HEK293T (cell line): ENCODE data around the gene TMEM187.
A peak's percentile ranks its signal among the peaks of the same experiment; 100 is the strongest.

ENCODE experiments used
- CTCF ChIA-PET: fragments of 350-600 bp; formaldehyde crosslinking; extraction: SDS; loops from one replicate; lab custom pipeline; 2021; ENCODE audit warnings: antibody characterized with exemption, inconsistent platforms; lab: Yijun Ruan, JAX
- POLR2A ChIA-PET: fragments of 350-600 bp; formaldehyde crosslinking; extraction: SDS; loops from one replicate; lab custom pipeline; 2020; ENCODE audit warnings: antibody characterized with exemption, inconsistent platforms; lab: Yijun Ruan, JAX
- DNase-seq: peaks from one replicate; pipeline ENCODE4 v3.0.0; 2012; ENCODE audit warnings: mixed read lengths; ENCODE audit errors: extremely low spot score
- ARNT ChIP-seq: fragments of 450-650 bp; IDR thresholded peaks from 2 replicates; pipeline ENCODE4 v1.6.1; 2017; ENCODE audit warnings: mild to moderate bottlenecking
- BHLHE40 ChIP-seq: fragments of 450-650 bp; IDR thresholded peaks from 2 replicates; pipeline ENCODE4 v1.6.1; 2016; ENCODE audit warnings: mild to moderate bottlenecking, moderate library complexity, borderline replicate concordance
- CTBP1 ChIP-seq: fragments of 450-650 bp; IDR thresholded peaks from 2 replicates; pipeline ENCODE4 v1.6.1; 2016; ENCODE audit warnings: borderline replicate concordance
- ELF4 ChIP-seq: fragments of 450-650 bp; IDR thresholded peaks from 2 replicates; pipeline ENCODE4 v1.6.1; 2017; ENCODE audit warnings: antibody characterized with exemption
- FOXA1 ChIP-seq: fragments of 450-650 bp; IDR thresholded peaks from 2 replicates; pipeline ENCODE4 v1.6.1; 2016; ENCODE audit warnings: mild to moderate bottlenecking
- FOXK2 ChIP-seq: fragments of 450-650 bp; IDR thresholded peaks from 2 replicates; pipeline ENCODE4 v1.6.1; 2016; ENCODE audit warnings: mild to moderate bottlenecking
- FOXM1 ChIP-seq: fragments of 450-650 bp; IDR thresholded peaks from 2 replicates; pipeline ENCODE4 v1.6.1; 2017; ENCODE audit warnings: mild to moderate bottlenecking, borderline replicate concordance
- HDGF ChIP-seq: fragments of 450-650 bp; IDR thresholded peaks from 2 replicates; pipeline ENCODE4 v1.6.1; 2017; ENCODE audit warnings: antibody characterized with exemption, borderline replicate concordance
- L3MBTL2 ChIP-seq: fragments of 450-650 bp; conservative IDR thresholded peaks from 2 replicates; pipeline ENCODE4 v1.6.1; 2016; ENCODE audit warnings: mild to moderate bottlenecking
- LEF1 ChIP-seq: fragments of 450-650 bp; IDR thresholded peaks from 2 replicates; pipeline ENCODE4 v1.6.1; 2017; ENCODE audit warnings: mild to moderate bottlenecking, borderline replicate concordance
- NFRKB ChIP-seq: fragments of 450-650 bp; IDR thresholded peaks from 2 replicates; pipeline ENCODE4 v1.6.1; 2016; ENCODE audit warnings: mild to moderate bottlenecking, moderate library complexity
- SP1 ChIP-seq: fragments of 450-650 bp; IDR thresholded peaks from 2 replicates; pipeline ENCODE4 v1.6.1; 2017
- SUZ12 ChIP-seq: fragments of 450-650 bp; IDR thresholded peaks from 2 replicates; pipeline ENCODE4 v1.6.1; 2016; ENCODE audit warnings: mild to moderate bottlenecking
- TARDBP ChIP-seq: fragments of 450-650 bp; IDR thresholded peaks from 2 replicates; pipeline ENCODE4 v1.6.1; 2016
- ZNF384 ChIP-seq: fragments of 450-650 bp; IDR thresholded peaks from 2 replicates; pipeline ENCODE4 v1.6.1; 2016
- TF ChIP-seq, protein P1 (sequence below): fragments of 450-650 bp; IDR thresholded peaks from 2 replicates; pipeline ENCODE4 v1.6.1; 2016

TMEM187 gene

DNA sequence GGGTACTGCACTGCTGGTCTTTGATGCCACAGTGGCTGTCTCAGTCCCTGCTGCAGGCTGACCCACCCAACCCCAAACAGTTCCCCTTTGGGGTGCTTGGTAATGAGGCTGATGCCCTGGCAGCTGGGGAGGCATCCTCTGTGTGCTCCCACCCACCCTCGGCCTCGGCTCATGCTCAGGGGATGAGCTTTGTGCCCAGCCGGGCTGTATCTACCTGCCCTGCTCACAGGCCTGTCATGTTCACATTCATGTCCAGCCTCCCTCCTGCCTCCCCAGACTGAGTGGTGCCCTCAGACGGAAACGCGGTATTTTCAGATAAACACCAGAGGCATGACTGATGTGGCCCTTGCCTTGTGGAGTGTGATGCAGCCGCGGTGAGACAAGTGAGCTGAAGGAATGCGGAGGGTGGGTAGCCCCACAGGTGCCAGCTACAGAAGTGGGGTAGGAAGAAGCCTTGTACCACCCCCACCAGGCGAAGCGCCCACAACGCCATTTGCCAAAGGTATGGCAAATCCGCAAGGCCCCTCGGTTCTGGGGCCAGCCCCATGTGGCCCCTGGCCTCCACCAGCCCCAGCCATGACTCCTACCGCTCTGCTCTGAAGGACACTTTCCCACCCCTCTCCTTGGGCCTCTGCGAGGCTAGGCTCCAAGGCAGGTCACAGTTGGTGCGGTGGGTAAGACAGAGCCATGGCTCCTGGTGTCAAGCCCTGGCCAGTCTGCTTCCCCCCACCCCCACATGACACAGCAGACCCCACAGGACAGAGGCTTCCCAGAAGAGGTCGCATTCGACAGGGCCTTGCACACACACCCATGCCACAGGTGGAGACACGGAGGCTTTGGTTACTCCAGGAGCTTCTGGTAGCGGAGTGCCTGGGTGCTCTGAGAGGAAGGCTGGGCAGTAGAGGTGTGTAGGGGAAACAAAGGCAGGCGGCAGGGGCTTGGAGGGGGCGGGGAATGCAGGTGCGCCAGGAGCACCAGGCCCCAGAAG, 26.3 kb upstream of the TMEM187 start:
- POLR2A ChIA-PET: interaction anchor here (1.0 to 7.1 kb wide), 5 partner anchors 11 to 24 kb away, joined by 4 to 65 read pairs (median 5); partner anchors contain the start of genes ARHGAP4 and NAA10
- no peak for TF ChIP-seq CTBP1
- no peak for TF ChIP-seq ELF4
- TF ChIP-seq TARDBP: no peak
- no peak for TF ChIP-seq BHLHE40
- TF ChIP-seq SUZ12: no peak
- TF ChIP-seq, protein P1, sequence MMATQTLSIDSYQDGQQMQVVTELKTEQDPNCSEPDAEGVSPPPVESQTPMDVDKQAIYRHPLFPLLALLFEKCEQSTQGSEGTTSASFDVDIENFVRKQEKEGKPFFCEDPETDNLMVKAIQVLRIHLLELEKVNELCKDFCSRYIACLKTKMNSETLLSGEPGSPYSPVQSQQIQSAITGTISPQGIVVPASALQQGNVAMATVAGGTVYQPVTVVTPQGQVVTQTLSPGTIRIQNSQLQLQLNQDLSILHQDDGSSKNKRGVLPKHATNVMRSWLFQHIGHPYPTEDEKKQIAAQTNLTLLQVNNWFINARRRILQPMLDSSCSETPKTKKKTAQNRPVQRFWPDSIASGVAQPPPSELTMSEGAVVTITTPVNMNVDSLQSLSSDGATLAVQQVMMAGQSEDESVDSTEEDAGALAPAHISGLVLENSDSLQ: no peak
- no peak for TF ChIP-seq FOXM1
- no peak for TF ChIP-seq LEF1
- TF ChIP-seq ARNT: no peak
- TF ChIP-seq ZNF384: no peak
- no peak for TF ChIP-seq HDGF
- TF ChIP-seq FOXK2: no peak
- no peak for TF ChIP-seq NFRKB
- TF ChIP-seq L3MBTL2: no peak
- TF ChIP-seq FOXA1: no peak
- TF ChIP-seq SP1: no peak
- CTCF ChIA-PET: interaction anchor here (0.7 to 5.6 kb wide), 18 partner anchors 9 to 407 kb away, joined by 3 to 100 read pairs (median 6); partner anchors contain the start of genes ARHGAP4, HCFC1, NAA10 and PLXNB3
- no peak for DNase-seq

DNA sequence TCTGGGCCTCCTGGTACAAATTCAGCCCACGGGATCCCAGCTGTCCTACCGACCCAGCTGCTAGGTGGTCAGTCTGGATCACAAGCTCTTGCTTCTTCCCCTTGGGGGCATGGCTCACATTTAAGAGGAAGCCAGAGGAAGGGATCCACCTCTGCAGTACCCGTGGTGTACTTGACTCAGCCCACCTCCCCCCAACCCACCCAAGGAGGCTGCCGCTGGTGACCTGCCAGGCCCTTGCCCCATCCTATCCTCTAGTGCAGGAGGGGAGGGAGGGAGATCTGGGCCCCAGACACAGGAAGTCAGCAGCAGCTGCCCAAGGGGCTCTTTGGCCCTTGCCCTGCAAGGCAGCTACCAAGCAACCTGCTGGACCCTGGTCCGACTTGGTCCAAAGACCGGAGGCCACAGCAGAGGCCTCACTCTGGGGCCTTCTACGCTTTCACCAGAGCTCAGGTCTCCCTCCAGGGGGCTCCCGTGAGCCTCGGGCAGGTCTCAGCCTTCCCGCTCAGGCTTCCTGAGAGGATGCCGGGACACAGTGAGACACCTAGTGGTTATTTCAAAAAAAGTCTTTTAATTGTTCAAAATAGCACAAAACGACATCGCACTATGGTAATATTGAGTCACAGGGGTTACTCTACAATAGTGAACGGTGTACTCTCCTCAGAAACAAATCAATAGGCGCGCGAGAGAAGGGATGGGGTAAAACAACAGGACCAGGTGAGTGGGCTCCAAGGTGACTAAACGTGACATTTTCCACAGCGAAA, 25.4 kb upstream of the TMEM187 start:
- peak; percentile 80; the same call in 1 of the 2 replicates for TF ChIP-seq HDGF
- TF ChIP-seq SUZ12: no peak
- POLR2A ChIA-PET: interaction anchor here (0.6 to 7.1 kb wide), 6 partner anchors 14 to 181 kb away, joined by 3 to 65 read pairs (median 4); partner anchors contain the start of genes ARHGAP4, HCFC1, IDH3G and SSR4
- peak; percentile 88 for DNase-seq
- CTCF ChIA-PET: interaction anchor here (0.6 to 5.6 kb wide), 21 partner anchors 10 to 581 kb away, joined by 3 to 100 read pairs (median 5); partner anchors contain the start of genes ARHGAP4, HCFC1 and PLXNB3

- DNase-seq: no peak
- TF ChIP-seq, protein P1: no peak
- TF ChIP-seq TARDBP (no peak), CTBP1 (no peak), NFRKB (no peak), L3MBTL2 (no peak), HDGF (no peak), SP1 (no peak), ARNT (no peak), ZNF384 (no peak), ELF4 (no peak), FOXK2 (no peak), FOXA1 (no peak)
- POLR2A ChIA-PET: interaction anchor here (1.1 to 7.1 kb wide), 2 partner anchors 20 to 23 kb away, joined by 6 to 65 read pairs; partner anchors contain the start of genes ARHGAP4 and HCFC1
- CTCF ChIA-PET: interaction anchor here (0.6 to 5.6 kb wide), 4 partner anchors 11 to 184 kb away, joined by 3 to 100 read pairs (median 15); partner anchors contain the start of genes ARHGAP4 and PLXNB3
Observed at GRCh38 chrX:153948002-153948466, 24.5 kb upstream of the TMEM187 start.

- TF ChIP-seq HDGF (no peak), ELF4 (no peak), TARDBP (no peak), FOXK2 (no peak), BHLHE40 (no peak), NFRKB (no peak), ARNT (no peak), SP1 (no peak), CTBP1 (no peak), LEF1 (no peak), ZNF384 (no peak), L3MBTL2 (no peak), FOXM1 (no peak)
- TF ChIP-seq, protein P1: no peak
- CTCF ChIA-PET: interaction anchor here (3.0 to 5.6 kb wide), 2 partner anchors 23 to 26 kb away, joined by 14 to 100 read pairs; partner anchors contain the start of gene ARHGAP4
- POLR2A ChIA-PET: interaction anchor here (1.1 to 7.1 kb wide), 2 partner anchors 22 to 24 kb away, joined by 3 to 65 read pairs; partner anchors contain the start of genes ARHGAP4 and TMEM187
- no peak for DNase-seq
Observed at GRCh38 chrX:153948847-153949805, 23.4 kb upstream of the TMEM187 start.
